Type B pancreatic cell (in vitro differentiated cells): Measurements from ENCODE around the gene BACE2. TPM values are rescaled to one million over a fixed set of nuclear protein-coding genes. Genes with fewer than 3 reads are reported as not detected.

ENCODE experiments used
- DNase-seq: peaks from one replicate; pipeline ENCODE4 v3.0.0; 2021; ENCODE audit warnings: mixed read lengths; ENCODE audit not compliant: unreplicated experiment; ENCODE audit errors: extremely low spot score
- H3K27ac Mint-ChIP-seq: 2 replicates; pipeline ENCODE4 v1.8.0; 2021; ENCODE audit warnings: mild to moderate bottlenecking, mixed read lengths
- H3K27me3 Mint-ChIP-seq: 2 replicates; pipeline ENCODE4 v1.8.0; 2021; ENCODE audit warnings: mixed read lengths
- H3K36me3 Mint-ChIP-seq: 2 replicates; pipeline ENCODE4 v1.8.0; 2021; ENCODE audit warnings: mixed read lengths
- H3K4me1 Mint-ChIP-seq: one replicate; pipeline ENCODE4 v1.8.0; 2021; ENCODE audit warnings: mixed read lengths; ENCODE audit not compliant: unreplicated experiment
- H3K4me3 Mint-ChIP-seq: 2 replicates; pipeline ENCODE4 v1.8.0; 2021; ENCODE audit warnings: mild to moderate bottlenecking, mixed read lengths
- H3K9me3 Mint-ChIP-seq: 2 replicates; pipeline ENCODE4 v1.8.0; 2021; ENCODE audit warnings: mixed read lengths
- CTCF ChIP-seq: fragments of 200-600 bp; sonication (generic); conservative IDR thresholded peaks from 2 replicates; pipeline ENCODE4 v1.5.0; 2021; ENCODE audit warnings: antibody characterized with exemption, mild to moderate bottlenecking
- total RNA-seq: library from RNA; stranded (reverse); gene quantifications from 2 replicates; pipeline ENCODE4 v1.2.1, GENCODE V29; 2021; ENCODE audit warnings: low replicate concordance

BACE2 gene
- total RNA-seq, 1 donor from 2014 or later: 29.8 TPM

- Mint-ChIP-seq H3K4me1 (peaks cover 6% of the 10 kb centered on the region), H3K36me3 (no peaks in the 10 kb centered on the region), H3K27me3 (peaks cover 9% of the 10 kb centered on the region), H3K4me3 (no peak overlapping the region), H3K9me3 (no peaks in the 10 kb centered on the region), H3K27ac (peak overlapping the region; percentile 56)
- TF ChIP-seq CTCF: no peak
- DNase-seq: no peak
Observed at GRCh38 chr21:41142051-41142795, 25.7 kb upstream of the BACE2 start.

GRCh38 chr21:41143596-41144325, 24.2 kb upstream of the BACE2 start:
- Mint-ChIP-seq H3K4me1 (peaks cover 6% of the 10 kb centered on the region), H3K27me3 (peaks cover 9% of the 10 kb centered on the region), H3K4me3 (no peak overlapping the region), H3K9me3 (no peaks in the 10 kb centered on the region), H3K36me3 (no peaks in the 10 kb centered on the region), H3K27ac (no peak overlapping the region)
- no peak for DNase-seq
- TF ChIP-seq CTCF: no peak

GRCh38 chr21:41147096-41147978, 20.6 kb upstream of the BACE2 start:
- DNase-seq: no peak
- Mint-ChIP-seq H3K9me3 (no peaks in the 10 kb centered on the region), H3K4me1 (no peaks in the 10 kb centered on the region), H3K27ac (no peak overlapping the region), H3K4me3 (no peak overlapping the region), H3K36me3 (no peaks in the 10 kb centered on the region), H3K27me3 (peaks cover 9% of the 10 kb centered on the region)
- no peak for TF ChIP-seq CTCF

- no peak for DNase-seq
- no peaks in the 10 kb centered on the region for H3K4me1 Mint-ChIP-seq
Observed at GRCh38 chr21:41147979-41148355, 20.0 kb upstream of the BACE2 start.

More at GRCh38 chr21:41147979-41148355, 20.0 kb upstream of the BACE2 start:
- H3K36me3 Mint-ChIP-seq: no peaks in the 10 kb centered on the region
- H3K9me3 Mint-ChIP-seq: no peaks in the 10 kb centered on the region
- peaks cover 9% of the 10 kb centered on the region for H3K27me3 Mint-ChIP-seq
- H3K4me3 Mint-ChIP-seq: no peak overlapping the region
- TF ChIP-seq CTCF: no peak
- no peak overlapping the region for H3K27ac Mint-ChIP-seq
